H1 (cell line): ENCODE results near the gene METTL18. TPM values are rescaled to one million over a fixed set of nuclear protein-coding genes. Genes with fewer than 3 reads are reported as not detected.

ENCODE experiments used
- BACH1 ChIP-seq: IDR thresholded peaks from 2 replicates; pipeline ENCODE4 v1.6.1; 2012; ENCODE audit warnings: low read length, improper control_type of control experiment
- CBX8 ChIP-seq: fragments of 300-800, 300-1000 bp; sonication (generic); IDR thresholded peaks from 2 replicates; pipeline ENCODE4 v1.7.1; 2016; ENCODE audit warnings: low read depth, low read length, borderline replicate concordance
- EZH2 ChIP-seq: fragments of 200-600 bp; sonication (generic); IDR thresholded peaks from 2 replicates; pipeline ENCODE4 v1.7.1; 2012; ENCODE audit warnings: low read depth, mild to moderate bottlenecking, moderate library complexity, low read length, inconsistent platforms; ENCODE audit not compliant: severe bottlenecking
- JUN ChIP-seq: IDR thresholded peaks from 2 replicates; pipeline ENCODE4 v1.6.1; 2011; ENCODE audit warnings: low read depth, mild to moderate bottlenecking, improper control_type of control experiment, low read length
- KDM5A ChIP-seq: fragments of 200-600 bp; IDR thresholded peaks from 2 replicates; pipeline ENCODE4 v1.7.1; 2012; ENCODE audit warnings: mild to moderate bottlenecking, low read length, inconsistent platforms, mixed read lengths
- MAFK ChIP-seq: IDR thresholded peaks from 2 replicates; pipeline ENCODE4 v1.6.1; 2012; ENCODE audit warnings: low read depth, mild to moderate bottlenecking, improper control_type of control experiment, low read length
- PHF8 ChIP-seq: fragments of 200-600 bp; sonication (generic); conservative IDR thresholded peaks from 2 replicates; pipeline ENCODE4 v1.7.1; 2012; ENCODE audit warnings: low read depth, mild to moderate bottlenecking, inconsistent platforms, low read length, moderate library complexity
- POU5F1 ChIP-seq: IDR thresholded peaks from 2 replicates; pipeline ENCODE4 v1.6.1; 2011; ENCODE audit warnings: low read depth, mild to moderate bottlenecking, low read length, moderate library complexity
- SP4 ChIP-seq: IDR thresholded peaks from 2 replicates; pipeline ENCODE4 v1.6.1; 2012; ENCODE audit warnings: low read length, inconsistent platforms
- TAF7 ChIP-seq: optimal IDR thresholded peaks from 2 replicates; pipeline ENCODE3; 2011; ENCODE audit warnings: low read depth, mild to moderate bottlenecking, inconsistent platforms, low read length, moderate library complexity, borderline replicate concordance
- polyA plus RNA-seq, 7 experiments: library from polyadenylated mRNA; depleted of rRNA in 3 of 7; stranded (reverse) in 5 of 7; unstranded in 2 of 7; fragments of >200 nt in 5 of 7; fragments of 200-250 nt in 2 of 7; gene quantifications; 1 replicate in 5 of 7; 2 replicates in 1 of 7; 4 replicates in 1 of 7; pipeline versions ENCODE4 v1.2.1 to v1.2.3, GENCODE V29; 2011 to 2013; ENCODE audit warnings: missing spikeins in 2 of 7, mixed read lengths in 2 of 7
- total RNA-seq: library from RNA; stranded (reverse); fragmentation: NEBNext Ultra II Directional; extraction: Animal tissue kit (Norgen Biotek cat#: 25700); gene quantifications from 2 replicates; pipeline ENCODE4 v1.2.1, GENCODE V29; 2021

The METTL18 gene
- total and polyA plus RNA-seq, 2 of the 8 experiments (the other 6 are each of a cell fraction or from before 2014, with no cell fraction given), result 1.4 to 7.6 TPM

GRCh38 chr1:169745015-169745861, 49.5 kb downstream of the METTL18 start (continued):
- TF ChIP-seq EZH2 (no peak), PHF8 (no peak), CBX8 (no peak), KDM5A (no peak), POU5F1 (no peak), TAF7 (no peak), MAFK (no peak), BACH1 (no peak), JUN (no peak), SP4 (no peak)

Other genes with a start within 250 kb of the METTL18 start
- gene F5, start 208.4 kb downstream of the METTL18 start, total RNA-seq, result 0.04 TPM in 1 of 2 replicates, not detected in the other
- gene F5, start 208.4 kb downstream of the METTL18 start, polyA plus RNA-seq (2011; rRNA removed), result 0.02 and 0.06 TPM in 2 replicates
- gene SELP, start 164.8 kb downstream of the METTL18 start, total RNA-seq, result not detected in 2 replicates
- not detected in 2 replicates for gene SELP, start 164.8 kb downstream of the METTL18 start, polyA plus RNA-seq (2011; rRNA removed)
- not detected in 2 replicates for gene SELL, start 83.3 kb downstream of the METTL18 start, total RNA-seq
- not detected in 2 replicates for gene SELL, start 83.3 kb downstream of the METTL18 start, polyA plus RNA-seq (2011; rRNA removed)
- not detected in 2 replicates for gene SELE, start 60.8 kb downstream of the METTL18 start, total RNA-seq
- gene SELE, start 60.8 kb downstream of the METTL18 start, polyA plus RNA-seq (2011; rRNA removed), result not detected in 2 replicates
- 4.3 and 5.3 TPM in 2 replicates for gene SCYL3, start 99.0 kb upstream of the METTL18 start, total RNA-seq
- 2.4 and 2.7 TPM in 2 replicates for gene SCYL3, start 99.0 kb upstream of the METTL18 start, polyA plus RNA-seq (2011; rRNA removed)